Measurements from ENCODE around the gene GPR137C.

The GPR137C gene

GRCh38 chr14:52598568-52598967, 45.9 kb downstream of the GPR137C start:
- DNase-seq (ENCODE audit: low read depth): no peak
- TF ChIP-seq, protein P1, sequence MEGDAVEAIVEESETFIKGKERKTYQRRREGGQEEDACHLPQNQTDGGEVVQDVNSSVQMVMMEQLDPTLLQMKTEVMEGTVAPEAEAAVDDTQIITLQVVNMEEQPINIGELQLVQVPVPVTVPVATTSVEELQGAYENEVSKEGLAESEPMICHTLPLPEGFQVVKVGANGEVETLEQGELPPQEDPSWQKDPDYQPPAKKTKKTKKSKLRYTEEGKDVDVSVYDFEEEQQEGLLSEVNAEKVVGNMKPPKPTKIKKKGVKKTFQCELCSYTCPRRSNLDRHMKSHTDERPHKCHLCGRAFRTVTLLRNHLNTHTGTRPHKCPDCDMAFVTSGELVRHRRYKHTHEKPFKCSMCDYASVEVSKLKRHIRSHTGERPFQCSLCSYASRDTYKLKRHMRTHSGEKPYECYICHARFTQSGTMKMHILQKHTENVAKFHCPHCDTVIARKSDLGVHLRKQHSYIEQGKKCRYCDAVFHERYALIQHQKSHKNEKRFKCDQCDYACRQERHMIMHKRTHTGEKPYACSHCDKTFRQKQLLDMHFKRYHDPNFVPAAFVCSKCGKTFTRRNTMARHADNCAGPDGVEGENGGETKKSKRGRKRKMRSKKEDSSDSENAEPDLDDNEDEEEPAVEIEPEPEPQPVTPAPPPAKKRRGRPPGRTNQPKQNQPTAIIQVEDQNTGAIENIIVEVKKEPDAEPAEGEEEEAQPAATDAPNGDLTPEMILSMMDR (conservative IDR thresholded peaks at IDR 0.05; ENCODE audit: low read depth, low read length): no peak
- no peak overlapping the region for H3K4me3 ChIP-seq (ENCODE audit: low read length)

GRCh38 chr14:52599974-52600373, 47.3 kb downstream of the GPR137C start:
- TF ChIP-seq, protein P1 (conservative IDR thresholded peaks at IDR 0.05; ENCODE audit: low read depth, low read length): no peak
- no peak for DNase-seq (ENCODE audit: low read depth)
- no peak overlapping the region for H3K4me3 ChIP-seq (ENCODE audit: low read length)

DNA sequence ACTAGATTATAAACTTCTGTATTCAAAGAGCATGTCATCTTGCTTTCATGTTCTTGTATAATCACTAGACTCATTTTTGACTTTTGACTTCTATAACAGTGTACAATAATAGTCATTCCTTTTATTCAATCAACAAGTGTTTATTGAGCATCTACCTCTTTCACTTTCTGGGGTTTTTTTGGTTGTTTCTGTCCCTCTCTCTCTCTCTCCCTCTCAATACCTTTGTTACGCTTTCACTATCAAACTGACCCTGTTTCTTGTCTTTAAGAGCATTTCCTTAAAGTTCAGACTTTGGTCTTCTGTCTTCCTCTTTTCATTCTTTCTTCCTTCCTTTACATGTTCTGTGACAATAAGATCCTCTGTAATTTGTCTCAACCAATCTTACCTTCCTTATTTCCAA, 49.5 kb downstream of the GPR137C start:
- DNase-seq (ENCODE audit: low read depth): no peak
- no peak overlapping the region for H3K4me3 ChIP-seq (ENCODE audit: low read length)
- TF ChIP-seq, protein P1 (conservative IDR thresholded peaks at IDR 0.05; ENCODE audit: low read depth, low read length): no peak

DNA sequence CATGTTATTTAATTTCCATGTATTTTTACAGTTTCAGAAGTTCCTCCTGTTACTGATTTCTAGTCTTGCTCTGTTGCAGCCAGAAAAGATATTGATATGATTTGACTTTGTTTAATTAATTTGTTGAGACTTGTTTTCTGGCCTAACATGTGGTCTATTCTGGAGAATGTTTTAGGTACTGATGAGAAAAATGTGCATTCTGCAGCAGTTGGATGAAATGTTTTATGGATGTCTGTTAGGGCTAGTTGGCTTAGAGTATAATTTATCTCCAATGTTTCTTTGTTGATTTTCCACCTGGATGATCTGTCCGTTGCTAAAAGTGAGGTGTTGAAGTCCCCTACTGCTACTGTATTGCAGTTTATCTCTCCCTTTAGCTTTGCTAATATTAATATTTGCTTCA, 54.4 kb downstream of the GPR137C start:
- no peak for DNase-seq (ENCODE audit: low read depth)
- TF ChIP-seq, protein P1 (conservative IDR thresholded peaks at IDR 0.05; ENCODE audit: low read depth, low read length): no peak
- no peak overlapping the region for H3K4me3 ChIP-seq (ENCODE audit: low read length)

DNA sequence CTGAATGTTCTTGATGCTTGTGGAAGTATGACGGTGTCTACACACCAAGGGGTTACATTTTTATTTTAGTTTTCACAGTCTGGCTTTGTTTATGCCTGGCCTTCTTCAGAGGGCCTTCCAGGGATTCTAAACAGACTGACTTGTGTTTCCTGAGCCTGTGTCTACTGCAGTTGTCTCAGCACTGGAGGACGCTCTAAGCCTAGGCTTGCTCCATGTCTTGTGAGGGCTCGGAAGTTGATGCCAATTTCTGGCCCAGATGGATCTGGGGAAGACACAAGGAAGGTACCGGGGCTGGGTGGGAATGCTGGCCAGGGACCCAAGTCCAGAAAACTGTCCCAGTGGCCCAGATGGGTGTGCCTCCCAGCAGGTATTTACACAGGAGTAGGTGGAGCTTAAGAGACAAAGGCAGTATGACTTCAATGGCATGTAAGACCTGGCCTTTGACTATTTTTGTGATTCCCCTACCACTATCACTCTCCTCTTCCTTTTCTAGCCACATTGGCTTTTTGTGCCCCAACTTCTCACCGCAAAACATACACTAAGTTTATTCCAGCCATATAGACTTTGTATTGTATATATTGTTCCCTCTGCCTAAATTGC, 56.9 kb downstream of the GPR137C start:
- no peak overlapping the region for H3K4me3 ChIP-seq (ENCODE audit: low read length)
- TF ChIP-seq, protein P1 (conservative IDR thresholded peaks at IDR 0.05; ENCODE audit: low read depth, low read length): no peak
- no peak for DNase-seq (ENCODE audit: low read depth)

DNA sequence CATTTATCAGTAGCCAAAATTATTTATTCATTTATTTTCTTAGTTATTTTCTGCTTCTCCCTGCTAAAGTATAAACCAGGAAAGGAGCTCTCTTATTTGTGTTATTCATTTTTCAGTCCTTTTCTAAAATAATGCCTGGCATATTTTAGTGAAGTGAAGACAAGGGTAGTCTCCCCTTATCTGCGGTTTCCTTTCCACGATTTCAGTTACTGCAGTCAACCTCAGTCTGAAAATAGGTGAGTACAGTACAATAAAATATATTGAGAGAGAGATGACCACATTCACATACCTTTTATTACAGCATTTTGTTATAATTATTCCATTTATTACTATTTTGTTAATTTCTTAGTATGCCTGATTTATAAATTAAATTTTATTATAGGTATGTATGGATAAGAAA, 57.6 kb downstream of the GPR137C start:
- DNase-seq (ENCODE audit: low read depth): no peak
- TF ChIP-seq, protein P1 (conservative IDR thresholded peaks at IDR 0.05; ENCODE audit: low read depth, low read length): no peak
- H3K4me3 ChIP-seq (ENCODE audit: low read length): no peak overlapping the region

GRCh38 chr14:52618602-52619001, 66.0 kb downstream of the GPR137C start:
- no peak overlapping the region for H3K4me3 ChIP-seq (ENCODE audit: low read length)
- DNase-seq (ENCODE audit: low read depth): no peak
- TF ChIP-seq, protein P1 (conservative IDR thresholded peaks at IDR 0.05; ENCODE audit: low read depth, low read length): no peak

All from retinal pigment epithelial cell (primary cell).